Dedifferentiated amniotic fluid mesenchymal stem cell (primary cell): ENCODE results near the gene NAV2.

Source experiments
- DNase-seq: peaks from one replicate; pipeline ENCODE4 v3.0.0-alpha.2; 2016; ENCODE audit errors: extremely low spot score

NAV2 gene

GRCh38 chr11:19740586-19740985, 27.9 kb downstream of the NAV2 start:
- DNase-seq = no peak

- peak; percentile 62 for DNase-seq
These were observed 30.1 kb downstream of the NAV2 start for GRCh38 chr11:19742588-19743292.

GRCh38 chr11:19743622-19744021, 31.0 kb downstream of the NAV2 start:
- no peak for DNase-seq

GRCh38 chr11:19744130-19744529, 31.5 kb downstream of the NAV2 start:
- no peak for DNase-seq

GRCh38 chr11:19746086-19746485, 33.4 kb downstream of the NAV2 start:
- DNase-seq = no peak

- DNase-seq = no peak
These were observed 35.0 kb downstream of the NAV2 start for GRCh38 chr11:19747634-19748033.

- DNase-seq = no peak
These were observed 38.4 kb downstream of the NAV2 start for GRCh38 chr11:19751055-19751454.

GRCh38 chr11:19753451-19754106, 40.9 kb downstream of the NAV2 start:
- DNase-seq = no peak

GRCh38 chr11:19756675-19757475, 44.2 kb downstream of the NAV2 start:
- no peak for DNase-seq

- DNase-seq = no peak
These were observed 46.8 kb downstream of the NAV2 start for GRCh38 chr11:19759389-19759788.

GRCh38 chr11:19762266-19762665, 49.6 kb downstream of the NAV2 start:
- no peak for DNase-seq

GRCh38 chr11:19763330-19763729, 50.7 kb downstream of the NAV2 start:
- no peak for DNase-seq

GRCh38 chr11:19766206-19766605, 53.6 kb downstream of the NAV2 start:
- DNase-seq = no peak

GRCh38 chr11:19766810-19767209, 54.2 kb downstream of the NAV2 start:
- no peak for DNase-seq

- DNase-seq = no peak
These were observed 55.1 kb downstream of the NAV2 start for GRCh38 chr11:19767627-19768151.

GRCh38 chr11:19768197-19768596, 55.6 kb downstream of the NAV2 start:
- DNase-seq = no peak

- no peak for DNase-seq
These were observed 56.2 kb downstream of the NAV2 start for GRCh38 chr11:19768815-19769214.

- DNase-seq = peak; percentile 57
These were observed 57.2 kb downstream of the NAV2 start for GRCh38 chr11:19769820-19770219.

- no peak for DNase-seq
These were observed 57.6 kb downstream of the NAV2 start for GRCh38 chr11:19770277-19770676.

GRCh38 chr11:19771463-19771862, 58.8 kb downstream of the NAV2 start:
- no peak for DNase-seq

GRCh38 chr11:19772480-19772879, 59.8 kb downstream of the NAV2 start:
- no peak for DNase-seq

- DNase-seq = no peak
These were observed 61.7 kb downstream of the NAV2 start for GRCh38 chr11:19774329-19774728.
